NT2/D1 (cell line): ENCODE data around the gene TYMP.

ENCODE experiments used
- YY1 ChIP-seq: IDR thresholded peaks from 2 replicates; pipeline ENCODE4 v1.6.1; 2011; ENCODE audit not compliant: insufficient read length, insufficient read depth
- ZNF274 ChIP-seq: IDR thresholded peaks from 2 replicates; pipeline ENCODE4 v1.6.1; 2011; ENCODE audit warnings: mild to moderate bottlenecking, low read depth, low read length

- TF ChIP-seq YY1 (no peak), ZNF274 (no peak)
These were observed 48.8 kb downstream of the TYMP start for GRCh38 chr22:50481045-50481439.
